NCI-H1105 (cell line): ENCODE measurements around the gene TENM3.
A peak's percentile ranks its signal among the peaks of the same experiment; 100 is the strongest.

Source experiments
- DNase-seq: peaks from one replicate; lab custom pipeline; 2025; lab: John Stamatoyannopoulos, UW

Gene TENM3

GRCh38 chr4:182694551-182694950, 451.3 kb downstream of the TENM3 start:
- DNase-seq: no peak

- DNase-seq: no peak
Observed at GRCh38 chr4:182695009-182695408, 451.8 kb downstream of the TENM3 start.

- no peak for DNase-seq
Observed at GRCh38 chr4:182695842-182696241, 452.6 kb downstream of the TENM3 start.

- no peak for DNase-seq
Observed at GRCh38 chr4:182697094-182697493, 453.9 kb downstream of the TENM3 start.

GRCh38 chr4:182698212-182698611, 455.0 kb downstream of the TENM3 start:
- no peak for DNase-seq

- no peak for DNase-seq
Observed at GRCh38 chr4:182699201-182699600, 456.0 kb downstream of the TENM3 start.

- no peak for DNase-seq
Observed at GRCh38 chr4:182699795-182700194, 456.6 kb downstream of the TENM3 start.

- no peak for DNase-seq
Observed at GRCh38 chr4:182700362-182701160, 457.4 kb downstream of the TENM3 start.

- DNase-seq: no peak
Observed at GRCh38 chr4:182704077-182704476, 460.9 kb downstream of the TENM3 start.

- no peak for DNase-seq
Observed at GRCh38 chr4:182704948-182705347, 461.7 kb downstream of the TENM3 start.

- no peak for DNase-seq
Observed at GRCh38 chr4:182705389-182705788, 462.2 kb downstream of the TENM3 start.

- no peak for DNase-seq
Observed at GRCh38 chr4:182711211-182711610, 468.0 kb downstream of the TENM3 start.

GRCh38 chr4:182715548-182715947, 472.3 kb downstream of the TENM3 start:
- DNase-seq: no peak

GRCh38 chr4:182716192-182716591, 473.0 kb downstream of the TENM3 start:
- DNase-seq: no peak

- no peak for DNase-seq
Observed at GRCh38 chr4:182717788-182718583, 474.8 kb downstream of the TENM3 start.

GRCh38 chr4:182724414-182724813, 481.2 kb downstream of the TENM3 start:
- no peak for DNase-seq

- no peak for DNase-seq
Observed at GRCh38 chr4:182729516-182729915, 486.3 kb downstream of the TENM3 start.

GRCh38 chr4:182730791-182731190, 487.6 kb downstream of the TENM3 start:
- DNase-seq: no peak

- peak; percentile 31 for DNase-seq
Observed at GRCh38 chr4:182736207-182736606, 493.0 kb downstream of the TENM3 start.

GRCh38 chr4:182738283-182739047, 495.3 kb downstream of the TENM3 start:
- DNase-seq: no peak

GRCh38 chr4:182740256-182740655, 497.1 kb downstream of the TENM3 start:
- no peak for DNase-seq

- DNase-seq: no peak
Observed at GRCh38 chr4:182741054-182741453, 497.9 kb downstream of the TENM3 start.

- DNase-seq: no peak
Observed at GRCh38 chr4:182741914-182742313, 498.7 kb downstream of the TENM3 start.
